HG02884 (cell line): Measurements from ENCODE around the gene STAT6.
"Not testable (repeated sequence)": the region's sequence is repeated elsewhere in the genome, so short reads cannot be mapped to it uniquely, and the experiment has no call there.

Experiments used
- ATAC-seq: cut with Tn5 transposase; IDR thresholded peaks from one replicate; pipeline ENCODE4 v1.9.1; 2021; ENCODE audit warnings: mild to moderate bottlenecking, moderate library complexity; ENCODE audit not compliant: unreplicated experiment

STAT6 gene

DNA sequence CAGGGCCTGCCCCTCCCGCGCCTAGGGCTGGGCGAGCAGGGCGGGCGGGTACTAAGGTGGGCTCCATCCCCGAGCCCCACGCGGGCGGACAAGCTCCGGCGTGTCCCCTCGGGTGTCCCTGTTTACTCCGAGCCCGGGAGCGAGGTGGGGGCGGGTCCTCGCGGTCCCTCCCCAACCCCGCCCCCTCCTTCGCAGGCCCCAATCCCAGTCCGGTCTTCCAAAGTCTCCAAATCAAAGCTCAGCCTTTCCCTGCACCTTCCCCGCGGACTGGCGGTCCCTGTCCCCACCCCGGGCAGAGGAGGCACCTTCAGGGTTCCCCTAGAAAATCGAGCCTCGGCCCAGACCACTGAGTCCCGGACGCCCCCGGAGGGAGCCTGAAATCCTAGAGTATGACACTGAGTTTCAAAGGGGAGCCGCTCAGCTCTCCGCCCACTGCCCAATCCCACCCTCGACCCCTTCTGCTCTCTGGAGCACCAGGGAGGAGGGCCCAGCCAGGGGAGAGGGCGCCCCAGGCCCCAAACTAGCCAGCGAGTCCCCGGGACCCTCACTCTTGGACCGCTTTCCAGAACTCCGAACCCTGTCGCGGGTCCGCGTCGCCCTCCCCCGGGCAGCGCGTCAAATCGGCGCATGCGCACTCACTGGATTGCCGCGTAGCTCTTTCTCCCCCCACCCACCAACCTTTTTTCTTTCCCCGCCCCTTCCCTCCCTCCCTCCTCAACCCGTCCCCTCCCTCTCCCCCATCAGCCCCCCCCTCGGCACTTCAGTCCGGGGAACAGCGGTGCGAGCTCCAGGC lies 16.8 kb upstream of the STAT6 start, which contains the start of gene LRP1:
Gene LRP1, plus strand, starts transcription at position 758 of the 793 bp plus-strand sequence. CDS start 482 bp downstream, outside the sequence.
- peak; percentile 38 for ATAC-seq

DNA sequence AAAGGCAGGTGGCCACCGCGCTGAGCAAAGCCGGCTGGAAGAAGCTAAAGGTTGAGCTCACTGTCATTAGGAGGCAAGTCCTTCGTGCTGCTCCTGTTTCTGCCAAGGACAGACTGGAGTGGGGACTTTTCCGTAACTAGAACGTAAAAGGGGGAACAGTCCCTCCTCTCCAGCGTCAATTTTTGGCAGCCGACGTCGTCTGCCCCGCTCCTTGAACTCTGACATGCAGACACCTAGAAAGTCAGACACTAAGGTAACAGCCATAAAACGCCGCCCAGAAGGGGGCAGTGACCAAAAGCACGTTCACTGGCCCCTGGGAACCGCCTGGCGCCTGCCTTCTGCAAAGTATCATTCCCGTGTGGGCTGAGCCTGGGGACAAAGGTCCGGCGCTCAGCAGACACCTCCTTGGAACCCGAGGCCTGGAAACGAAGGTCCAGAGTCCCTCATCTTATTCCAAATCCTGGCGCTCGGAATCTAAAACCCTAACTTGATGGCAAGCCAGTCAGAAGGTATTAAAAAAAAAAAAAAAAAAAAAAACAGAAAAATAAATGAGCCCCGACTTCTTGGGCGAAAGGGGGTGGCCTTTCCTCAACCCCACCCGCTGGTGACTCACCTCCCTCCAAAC lies 16.1 kb upstream of the STAT6 start:
- ATAC-seq = no peak

DNA sequence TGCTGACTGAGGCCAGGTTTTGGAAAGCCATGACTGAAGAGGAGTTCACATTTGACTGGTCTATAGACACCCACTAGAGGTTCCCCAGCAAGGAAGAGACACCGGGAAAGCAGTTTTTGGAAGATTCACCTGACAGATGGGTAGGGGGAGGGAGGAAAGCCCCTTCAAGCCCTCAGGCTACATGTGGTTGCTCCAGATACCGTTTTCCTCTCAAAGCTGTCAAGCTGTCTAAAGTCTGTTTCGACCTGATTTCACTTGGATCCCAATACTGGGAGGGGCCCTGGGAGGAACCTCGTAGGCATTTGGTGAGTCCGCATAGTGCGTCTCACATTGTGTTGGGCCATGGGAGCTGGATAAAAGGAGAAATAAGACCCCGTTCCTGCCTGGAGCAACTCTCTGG lies 15.4 kb upstream of the STAT6 start:
- ATAC-seq = no peak

- ATAC-seq = no peak
Measured at GRCh38 chr12:57126061-57126460, 14.9 kb upstream of the STAT6 start.

GRCh38 chr12:57124261-57124877 lies 13.2 kb upstream of the STAT6 start:
- ATAC-seq = no peak

DNA sequence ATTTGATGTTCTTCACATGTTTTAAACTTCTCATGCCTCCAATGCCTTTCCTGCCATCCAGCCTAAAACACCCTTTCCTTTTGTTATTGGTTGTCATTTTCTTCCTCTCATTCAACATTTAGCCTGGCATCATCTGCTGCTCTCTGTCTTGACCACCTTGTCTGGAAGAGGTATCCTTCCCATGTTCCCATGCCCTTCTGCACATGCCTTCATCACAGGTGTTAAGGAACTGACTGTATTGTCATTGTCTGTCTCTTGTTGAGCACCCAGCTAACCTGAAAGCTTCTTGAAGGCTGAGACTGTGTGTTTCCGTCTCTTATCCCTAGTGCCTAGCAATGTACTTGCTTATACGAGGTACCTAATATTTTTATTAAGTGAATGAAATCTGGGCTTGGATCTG lies 12.7 kb upstream of the STAT6 start:
- no peak for ATAC-seq

- ATAC-seq = not testable (repeated sequence)
Measured at GRCh38 chr12:57120718-57121117, 9.6 kb upstream of the STAT6 start.

GRCh38 chr12:57119294-57120085 lies 8.3 kb upstream of the STAT6 start:
- ATAC-seq = no peak

GRCh38 chr12:57118711-57119271 lies 7.6 kb upstream of the STAT6 start:
- ATAC-seq = no peak

DNA sequence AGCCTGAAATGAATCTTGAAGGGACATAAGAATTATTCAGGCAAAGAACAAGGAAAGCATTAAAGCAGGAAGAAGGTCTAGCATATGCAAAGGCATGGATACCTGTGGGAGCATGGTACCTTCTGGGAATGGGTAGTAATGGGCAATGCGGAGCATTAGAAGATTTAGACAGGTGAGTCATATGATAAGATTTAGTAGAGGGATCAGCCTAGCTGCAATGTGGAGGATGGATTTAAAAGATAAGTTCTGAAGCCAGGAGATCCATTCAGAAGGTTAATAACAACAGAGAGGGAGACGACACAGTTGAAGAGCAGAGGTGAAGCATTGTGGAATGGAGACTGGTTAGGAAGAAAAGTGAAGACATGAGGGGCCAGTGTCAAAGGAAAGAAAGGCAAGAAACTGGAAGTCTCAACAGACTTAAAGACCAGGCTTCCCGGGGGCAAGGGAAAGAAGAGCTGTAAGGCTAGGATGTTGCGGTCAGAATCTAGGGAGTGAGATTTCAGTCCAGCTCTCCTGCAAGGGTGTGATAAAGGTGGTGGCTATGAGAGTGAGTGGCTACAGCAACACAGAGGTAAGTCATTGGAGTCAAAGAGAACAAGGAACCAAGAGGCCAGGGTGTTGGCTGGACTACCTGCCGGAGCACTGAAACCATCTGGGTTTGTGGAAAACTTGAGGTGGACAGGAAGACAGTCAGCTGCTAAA lies 5.6 kb upstream of the STAT6 start:
- ATAC-seq = no peak

DNA sequence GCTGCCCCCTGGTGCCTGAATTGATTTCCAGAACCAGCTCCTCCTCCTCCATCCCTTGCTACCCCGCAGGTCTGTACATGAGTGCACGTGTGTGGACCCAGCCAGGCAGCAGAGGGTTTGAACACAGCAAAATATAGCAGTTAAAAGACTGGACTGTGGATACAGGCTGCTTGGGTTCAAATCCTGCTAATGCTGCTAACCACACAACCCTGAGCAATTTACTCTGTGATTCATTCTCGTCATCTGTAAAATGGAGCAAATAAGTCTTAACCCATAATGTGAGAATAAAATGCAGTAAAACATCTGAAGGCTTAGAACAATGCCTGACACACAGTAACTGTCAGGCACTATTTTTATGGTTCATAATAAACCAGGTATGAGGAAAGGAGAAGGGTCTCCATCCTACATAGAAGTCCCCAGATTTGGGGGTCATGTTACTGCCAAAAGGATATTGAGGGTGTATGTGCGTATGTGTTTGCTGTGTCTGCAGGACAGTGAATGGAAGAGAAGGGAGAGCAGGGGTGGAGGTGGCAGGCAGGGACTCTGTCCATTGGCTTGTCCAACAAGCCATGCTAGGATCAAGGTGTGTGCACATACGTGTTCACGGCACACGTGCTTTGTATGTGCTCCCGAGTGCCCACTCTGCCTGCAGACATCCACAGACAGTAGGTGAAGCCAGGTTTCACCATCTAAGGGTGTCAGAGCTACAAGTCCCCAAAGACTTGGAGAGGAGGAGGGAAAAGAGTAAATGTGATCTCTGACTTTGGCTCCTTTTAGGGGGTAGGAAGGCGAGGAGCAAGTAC lies 1.5 kb upstream of the STAT6 start:
- ATAC-seq = peak; percentile 58

DNA sequence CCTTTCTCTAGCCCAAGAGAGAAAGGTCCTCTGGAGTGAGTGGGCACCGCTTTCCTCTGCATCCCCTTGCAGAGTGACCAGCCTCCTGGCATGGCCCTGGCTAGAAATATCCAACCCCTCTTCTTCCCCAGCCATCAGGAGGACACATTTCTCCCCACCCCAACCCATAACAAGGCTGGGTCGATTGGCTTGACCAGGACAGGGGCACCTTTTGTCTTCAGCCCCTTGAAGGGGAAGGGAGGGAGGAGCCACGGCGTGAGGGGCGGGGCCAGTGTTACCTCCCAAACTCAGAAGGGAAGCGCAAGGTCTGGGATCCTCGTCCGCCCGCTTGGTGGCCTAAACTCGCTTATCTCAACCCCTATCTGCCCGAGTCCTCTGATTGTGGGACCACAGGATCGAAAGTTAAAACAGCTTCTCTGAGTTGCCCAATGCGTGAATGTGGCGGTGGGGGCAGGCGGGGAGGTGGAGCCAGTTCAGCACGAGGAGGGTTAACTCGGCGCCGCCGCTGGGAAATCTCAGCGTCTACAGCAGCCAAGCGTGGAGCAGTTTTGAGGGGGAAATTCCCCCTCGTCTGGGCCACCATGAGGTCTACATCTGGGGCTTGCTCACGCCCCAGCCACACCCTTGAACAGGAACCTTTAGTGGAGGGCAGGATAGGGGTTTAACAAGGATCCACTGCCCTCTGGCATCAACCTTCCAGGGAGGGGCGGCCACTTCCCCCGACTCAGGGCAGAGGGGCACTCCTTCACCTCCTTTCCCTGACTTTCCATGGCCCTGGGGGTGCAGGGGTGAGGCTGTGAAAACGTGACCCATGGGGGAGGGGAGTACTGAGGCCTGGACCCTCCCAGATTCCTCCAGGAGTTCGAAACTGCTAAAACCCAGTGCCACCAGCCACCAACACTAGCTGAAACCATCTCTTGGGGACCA lies 795 bp downstream of the STAT6 start:
- peak; percentile 46 for ATAC-seq

DNA sequence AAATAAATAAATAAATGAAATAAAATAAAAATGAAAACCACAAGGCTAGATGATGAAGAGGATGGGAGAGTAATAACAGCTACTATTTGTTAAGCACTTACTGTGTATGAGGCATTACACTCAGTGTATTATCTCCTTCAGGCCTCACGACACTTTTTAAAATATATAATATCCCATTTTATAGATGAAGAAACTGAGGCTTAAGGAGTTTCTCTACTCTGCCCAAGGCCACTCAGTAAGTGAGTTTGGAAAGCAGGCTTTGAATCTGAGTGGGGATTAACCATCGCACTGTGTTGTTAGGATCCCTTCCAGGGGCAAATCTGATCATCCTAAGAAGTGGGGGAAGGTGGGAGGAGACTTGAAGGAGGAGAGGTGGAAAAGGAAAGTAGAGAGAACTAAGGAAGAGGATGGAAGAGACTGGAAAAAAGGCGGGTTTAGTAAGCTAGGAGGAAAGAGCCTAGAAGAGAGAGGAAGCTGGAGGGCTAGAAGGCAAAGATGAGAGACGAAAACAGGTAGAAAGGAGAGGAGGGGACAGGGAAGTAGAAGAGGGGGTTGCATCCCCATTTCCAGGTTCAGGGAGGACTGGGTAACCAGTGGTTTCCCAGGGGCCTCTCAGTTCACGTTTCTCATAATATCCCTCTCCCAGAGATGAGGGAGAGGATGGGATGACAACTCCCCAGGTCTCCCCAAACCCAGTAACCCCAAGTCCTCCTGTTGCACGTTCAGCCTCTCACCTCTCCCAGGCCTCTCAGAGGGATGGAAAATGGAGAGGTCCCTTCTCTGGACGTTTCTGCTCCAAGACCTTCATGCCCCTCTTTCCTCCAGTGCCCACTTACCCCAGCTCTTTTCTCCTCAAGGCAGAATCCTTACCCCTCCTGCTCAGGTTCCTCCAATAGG lies 1.7 kb downstream of the STAT6 start:
- no peak for ATAC-seq

GRCh38 chr12:57107456-57108155 lies 3.6 kb downstream of the STAT6 start:
- ATAC-seq = no peak

DNA sequence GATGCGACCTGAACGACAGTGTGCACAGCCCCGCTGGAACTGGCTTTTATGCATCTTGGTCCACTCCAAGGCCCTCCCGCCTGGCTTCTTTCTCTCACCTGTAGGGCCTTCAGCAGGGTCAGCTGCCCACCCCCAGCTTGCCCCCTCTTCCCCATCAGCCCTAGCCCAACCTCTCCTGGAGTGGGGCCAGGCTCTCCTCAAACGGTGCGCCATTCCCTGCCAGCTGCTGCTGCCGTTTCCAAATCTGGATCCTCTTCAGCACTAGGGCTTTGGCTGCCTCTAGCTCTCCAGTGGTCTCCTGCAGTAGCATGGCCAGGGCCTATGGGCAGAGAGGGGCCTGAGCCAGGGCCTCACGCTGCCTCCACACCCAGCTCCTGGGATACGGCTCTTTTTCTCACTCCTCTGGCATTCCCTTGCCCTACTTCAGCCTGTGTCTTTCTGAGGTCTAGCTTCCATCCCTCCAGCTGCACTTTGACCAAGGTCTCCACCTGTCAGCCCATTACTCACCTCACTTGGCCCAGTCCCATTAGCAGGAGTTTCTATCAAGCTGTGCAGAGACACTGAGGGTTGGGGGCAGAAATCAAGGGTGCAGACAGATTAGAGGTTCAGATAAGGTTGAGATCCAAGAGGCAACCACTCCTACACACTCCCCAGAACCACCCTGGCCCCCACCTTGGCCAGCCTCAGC lies 5.0 kb downstream of the STAT6 start:
- no peak for ATAC-seq
